GM20000 (cell line): ENCODE measurements around the gene MUC5B.
"Not testable (repeated sequence)": the region's sequence is repeated elsewhere in the genome, so short reads cannot be mapped to it uniquely, and the experiment has no call there.

ENCODE experiments used
- DNase-seq: peaks from one replicate; pipeline ENCODE4 v3.0.0; 2012; ENCODE audit warnings: low spot score
- CTCF ChIP-seq: IDR thresholded peaks from 2 replicates; pipeline ENCODE4 v1.5.1; 2012; ENCODE audit warnings: mild to moderate bottlenecking, control low read depth; ENCODE audit errors: extremely low read depth, missing control alignments

Gene MUC5B

DNA sequence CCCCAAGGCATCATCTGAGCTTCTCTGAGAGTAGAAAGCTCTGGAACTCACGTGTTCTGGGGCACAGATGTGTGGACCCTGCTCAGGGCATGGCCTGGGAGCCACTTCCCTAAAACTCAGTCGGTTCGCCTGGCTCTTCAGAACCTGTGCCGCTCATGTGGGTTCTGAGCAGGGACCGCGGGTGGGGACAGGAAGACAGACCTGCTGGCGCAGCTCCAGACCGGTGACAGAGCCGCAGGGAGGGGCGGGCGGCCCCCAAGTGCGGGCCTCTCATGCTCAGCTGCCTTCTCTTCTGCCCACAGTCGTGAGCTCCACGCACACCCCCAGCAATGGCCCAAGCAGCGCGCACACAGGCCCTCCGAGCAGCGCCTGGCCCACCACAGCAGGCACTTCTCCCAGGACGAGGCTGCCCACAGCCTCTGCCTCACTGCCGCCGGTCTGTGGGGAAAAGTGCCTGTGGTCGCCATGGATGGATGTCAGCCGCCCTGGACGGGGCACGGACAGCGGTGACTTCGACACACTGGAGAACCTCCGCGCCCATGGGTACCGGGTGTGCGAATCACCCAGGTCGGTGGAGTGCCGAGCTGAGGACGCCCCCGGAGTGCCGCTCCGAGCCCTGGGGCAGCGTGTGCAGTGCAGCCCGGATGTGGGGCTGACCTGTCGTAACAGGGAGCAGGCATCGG is 40.9 kb upstream of the MUC5B start:
- no peak for TF ChIP-seq CTCF
- no peak for DNase-seq

GRCh38 chr11:1184139-1184538 is 38.7 kb upstream of the MUC5B start:
- not testable (repeated sequence) for DNase-seq

- DNase-seq = not testable (repeated sequence)
Observed at GRCh38 chr11:1188451-1189130, 34.3 kb upstream of the MUC5B start.

- not testable (repeated sequence) for DNase-seq
Observed at GRCh38 chr11:1189816-1190215, 33.0 kb upstream of the MUC5B start.

- DNase-seq = not testable (repeated sequence)
Observed at GRCh38 chr11:1191786-1192470, 30.9 kb upstream of the MUC5B start.

- TF ChIP-seq CTCF = no peak
- no peak for DNase-seq
Observed at GRCh38 chr11:1192741-1193325, 30.0 kb upstream of the MUC5B start.

DNA sequence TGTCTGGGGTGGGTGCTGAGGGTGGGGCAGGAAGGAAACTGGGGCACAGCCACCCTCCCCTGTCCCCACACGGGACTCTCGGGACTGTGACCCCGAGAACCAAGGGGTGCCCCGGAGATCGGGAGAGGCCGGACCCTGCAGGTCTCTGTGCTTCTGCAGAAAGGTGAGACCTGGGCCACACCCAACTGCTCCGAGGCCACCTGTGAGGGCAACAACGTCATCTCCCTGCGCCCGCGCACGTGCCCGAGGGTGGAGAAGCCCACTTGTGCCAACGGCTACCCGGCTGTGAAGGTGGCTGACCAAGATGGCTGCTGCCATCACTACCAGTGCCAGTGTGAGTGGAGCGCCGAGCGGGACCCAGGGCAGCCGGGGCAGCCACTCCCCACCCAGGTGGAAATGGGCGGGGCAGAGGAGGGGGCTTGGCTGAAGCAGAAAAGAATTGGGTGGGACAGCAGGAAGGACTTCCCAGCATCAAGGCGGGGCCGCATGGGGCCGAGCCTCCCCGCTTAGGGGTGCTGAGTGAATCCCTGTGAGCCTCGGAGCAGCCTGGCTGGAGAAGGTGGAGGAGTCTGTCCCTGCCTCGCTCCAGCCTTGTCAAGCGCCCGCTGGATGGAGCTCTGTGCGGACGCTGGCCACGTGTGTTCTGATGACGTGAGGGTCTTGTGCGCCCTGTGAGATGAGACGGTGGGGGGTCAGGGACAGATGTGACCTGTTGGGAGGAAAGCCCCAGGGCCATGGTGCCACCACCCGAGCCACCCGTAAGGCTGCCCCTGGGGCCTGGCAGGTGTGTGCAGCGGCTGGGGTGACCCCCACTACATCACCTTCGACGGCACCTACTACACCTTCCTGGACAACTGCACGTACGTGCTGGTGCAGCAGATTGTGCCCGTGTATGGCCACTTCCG is 29.3 kb upstream of the MUC5B start:
- no peak for TF ChIP-seq CTCF
- DNase-seq = peak; percentile 10

GRCh38 chr11:1194231-1194976 is 28.5 kb upstream of the MUC5B start:
- peak; percentile 10 for DNase-seq
- no peak for TF ChIP-seq CTCF
